Thoracic aorta (tissue), 2 donors: Measurements from ENCODE around the gene RNF144B. TPM values are rescaled to one million over a fixed set of nuclear protein-coding genes. Genes with fewer than 3 reads are reported as not detected.

Source experiments
- ATAC-seq: fragments of 150-250 bp; one replicate; pipeline ENCODE4 v1.8.0; 2017; ENCODE audit warnings: low read depth; ENCODE audit not compliant: insufficient number of reproducible peaks, low FRiP score
- DNase-seq: peaks from one replicate; pipeline ENCODE4 v3.0.0-alpha.2; 2020; ENCODE audit warnings: low spot score
- H3K27ac ChIP-seq, 2 donors: fragments of 200-600 bp; sonication (generic); 1 replicate in 1 of 2; 2 replicates in 1 of 2; pipeline ENCODE4 v1.5.1; 2016; ENCODE audit warnings: mild to moderate bottlenecking in 2 of 2, moderate library complexity in 2 of 2
- H3K27me3 ChIP-seq: fragments of 200-600 bp; sonication (generic); replicated peaks from 2 replicates; pipeline ENCODE4 v1.6.0; 2016; ENCODE audit warnings: mild to moderate bottlenecking; ENCODE audit not compliant: insufficient read depth
- H3K36me3 ChIP-seq: fragments of 200-600 bp; sonication (generic); one replicate; pipeline ENCODE4 v1.5.1; 2016
- H3K4me1 ChIP-seq, 2 donors: fragments of 200-600 bp; sonication (generic); 1 replicate in 1 of 2; 2 replicates in 1 of 2; pipeline versions ENCODE4 v1.5.1 to v1.6.0; 2016; ENCODE audit warnings: low read depth in 2 of 2, mild to moderate bottlenecking in 1 of 2; ENCODE audit not compliant: control insufficient read depth in 1 of 2
- H3K4me3 ChIP-seq: fragments of 200-600 bp; sonication (generic); 2 replicates; pipeline ENCODE4 v1.5.1; 2016; ENCODE audit warnings: mild to moderate bottlenecking
- H3K9me3 ChIP-seq: fragments of 200-600 bp; sonication (generic); 2 replicates; pipeline ENCODE4 v1.5.1; 2016
- total RNA-seq, 2 donors: library from RNA; depleted of rRNA; stranded (reverse); fragments of >200 nt; gene quantifications; one replicate each; pipeline versions ENCODE4 v1.1.0 to v1.2.3, GENCODE V29; 2016
- TF ChIP-seq, protein P1 (sequence below): fragments of 200-600 bp; sonication (generic); IDR thresholded peaks from one replicate; pipeline ENCODE4 v1.5.1; 2019; ENCODE audit warnings: antibody characterized with exemption

The RNF144B gene
- total RNA-seq, result 10 to 100 TPM; 15.8 to 24.3 TPM

DNA sequence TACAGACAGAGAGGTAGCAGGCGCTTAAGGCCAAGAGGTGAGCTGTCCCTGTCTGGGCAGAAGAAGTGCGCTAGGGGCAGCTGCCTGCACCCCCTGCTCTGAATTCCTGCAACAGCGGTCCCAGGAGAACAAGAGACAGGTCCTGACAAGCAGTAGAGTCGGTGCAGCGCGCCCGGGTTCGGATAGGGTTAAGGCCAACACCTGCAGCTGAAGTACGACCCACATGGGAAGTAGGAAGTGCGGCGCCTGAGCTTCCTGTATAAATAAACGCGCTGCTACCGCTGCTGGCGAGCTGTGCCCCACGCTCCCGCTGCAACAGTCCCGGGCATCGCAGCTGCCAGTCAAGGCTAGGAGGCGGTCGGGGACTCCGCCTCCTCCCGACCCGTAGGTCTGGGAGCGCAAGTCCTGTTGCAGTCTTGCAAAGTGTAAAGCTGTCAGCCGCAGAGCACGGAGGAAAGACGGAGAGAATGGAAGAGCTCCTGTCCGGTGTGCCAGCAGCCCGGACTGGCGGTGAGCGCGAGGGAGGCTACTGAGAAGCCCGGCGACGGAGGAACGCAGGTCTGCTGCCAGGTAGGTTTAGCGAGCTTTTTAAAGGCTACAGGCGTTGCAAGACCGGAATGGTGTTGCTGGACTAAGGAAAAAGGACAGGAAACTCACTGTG, at the start of gene RNF144B:
Gene RNF144B (plus strand): TSS at position 290 of the 661 bp plus-strand sequence. CDS start 12,185 bp downstream, outside the sequence.
- Histone ChIP-seq H3K4me3 (peak within 1 kb of the TSS; percentile 89), H3K36me3 (no peaks in the 10 kb centered on the region), H3K4me1 (peaks cover 29 to 51% of the 10 kb centered on the region in 2 donors), H3K9me3 (no peaks in the 10 kb centered on the region), H3K27ac (peak within 1 kb of the TSS; percentile 32 to 64), H3K27me3 (no peaks in the 10 kb centered on the region)
- no peak for ATAC-seq
- TF ChIP-seq, protein P1, sequence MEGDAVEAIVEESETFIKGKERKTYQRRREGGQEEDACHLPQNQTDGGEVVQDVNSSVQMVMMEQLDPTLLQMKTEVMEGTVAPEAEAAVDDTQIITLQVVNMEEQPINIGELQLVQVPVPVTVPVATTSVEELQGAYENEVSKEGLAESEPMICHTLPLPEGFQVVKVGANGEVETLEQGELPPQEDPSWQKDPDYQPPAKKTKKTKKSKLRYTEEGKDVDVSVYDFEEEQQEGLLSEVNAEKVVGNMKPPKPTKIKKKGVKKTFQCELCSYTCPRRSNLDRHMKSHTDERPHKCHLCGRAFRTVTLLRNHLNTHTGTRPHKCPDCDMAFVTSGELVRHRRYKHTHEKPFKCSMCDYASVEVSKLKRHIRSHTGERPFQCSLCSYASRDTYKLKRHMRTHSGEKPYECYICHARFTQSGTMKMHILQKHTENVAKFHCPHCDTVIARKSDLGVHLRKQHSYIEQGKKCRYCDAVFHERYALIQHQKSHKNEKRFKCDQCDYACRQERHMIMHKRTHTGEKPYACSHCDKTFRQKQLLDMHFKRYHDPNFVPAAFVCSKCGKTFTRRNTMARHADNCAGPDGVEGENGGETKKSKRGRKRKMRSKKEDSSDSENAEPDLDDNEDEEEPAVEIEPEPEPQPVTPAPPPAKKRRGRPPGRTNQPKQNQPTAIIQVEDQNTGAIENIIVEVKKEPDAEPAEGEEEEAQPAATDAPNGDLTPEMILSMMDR, result no peak
- peak; percentile 40 for DNase-seq

DNA sequence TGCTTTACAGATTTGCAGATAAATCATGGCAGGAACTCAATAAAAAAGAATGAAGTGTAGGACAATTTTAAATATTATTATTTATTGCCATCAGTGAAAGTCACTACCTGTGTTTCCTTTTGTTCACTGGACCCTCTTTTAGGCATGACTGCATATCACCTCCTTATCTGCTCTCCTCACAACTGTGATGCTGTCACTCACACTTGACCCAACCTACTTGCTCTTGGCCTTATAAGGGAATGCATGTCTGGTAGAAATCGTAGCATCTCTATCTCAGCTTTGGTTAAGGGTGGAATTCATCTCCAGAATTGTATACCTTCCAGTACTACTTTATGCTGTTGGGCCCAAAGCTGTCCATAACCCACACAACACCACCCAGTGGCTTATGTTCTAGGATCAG, 47.6 kb upstream of the RNF144B start:
- TF ChIP-seq, protein P1, result no peak
- H3K9me3 ChIP-seq, result no peaks in the 10 kb centered on the region
- ATAC-seq (no peak), DNase-seq (no peak)
- H3K4me1 ChIP-seq, result peaks cover 0 to 7% of the 10 kb centered on the region in 2 donors
- H3K27me3 ChIP-seq, result no peaks in the 10 kb centered on the region
- no peak overlapping the region for H3K4me3 ChIP-seq
- H3K27ac ChIP-seq, result no peak overlapping the region
- H3K36me3 ChIP-seq, result no peaks in the 10 kb centered on the region

DNA sequence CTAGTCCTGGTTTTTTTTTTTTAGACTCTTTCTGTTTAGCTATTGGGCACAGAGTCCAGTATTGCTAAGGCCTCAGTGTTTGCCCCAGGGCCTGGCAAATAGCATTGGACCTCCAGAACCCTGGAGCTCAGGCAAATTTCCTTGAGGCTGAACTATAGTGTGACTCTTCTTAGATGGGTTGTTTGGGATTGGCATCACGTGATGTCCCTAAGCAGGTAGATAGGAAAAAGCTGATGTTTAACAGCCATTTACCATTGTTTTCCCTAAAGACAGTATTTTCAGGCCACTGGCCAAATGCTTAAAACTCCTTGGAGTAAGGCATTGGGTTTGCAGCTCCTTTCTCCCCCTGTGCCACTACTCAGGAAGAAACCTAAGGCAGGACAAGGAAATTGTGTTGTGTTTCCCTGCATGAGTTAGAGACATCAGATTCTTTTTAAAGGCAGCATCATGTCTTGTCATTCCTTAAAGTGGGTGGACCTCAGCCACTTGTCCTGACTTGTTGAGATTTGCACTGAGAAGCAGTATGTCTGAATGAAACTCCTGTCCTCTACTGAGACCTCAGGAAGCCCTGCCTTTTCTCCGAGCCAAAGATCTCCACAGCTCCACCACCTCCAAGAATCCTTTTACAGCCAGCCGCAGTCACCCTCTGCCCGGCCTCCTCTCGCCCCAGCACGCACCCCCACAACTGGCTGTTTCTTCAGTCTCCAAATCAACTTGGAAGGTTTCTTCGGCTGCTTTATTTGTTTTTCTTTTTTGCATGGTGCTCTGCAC, 46.2 kb upstream of the RNF144B start:
- H3K9me3 ChIP-seq, result no peaks in the 10 kb centered on the region
- no peaks in the 10 kb centered on the region for H3K36me3 ChIP-seq
- H3K27ac ChIP-seq, result no peak overlapping the region
- DNase-seq (no peak), ATAC-seq (no peak)
- H3K4me3 ChIP-seq, result no peak overlapping the region
- H3K4me1 ChIP-seq, result peaks cover 0 to 7% of the 10 kb centered on the region in 2 donors
- TF ChIP-seq, protein P1, result no peak
- H3K27me3 ChIP-seq, result no peaks in the 10 kb centered on the region

DNA sequence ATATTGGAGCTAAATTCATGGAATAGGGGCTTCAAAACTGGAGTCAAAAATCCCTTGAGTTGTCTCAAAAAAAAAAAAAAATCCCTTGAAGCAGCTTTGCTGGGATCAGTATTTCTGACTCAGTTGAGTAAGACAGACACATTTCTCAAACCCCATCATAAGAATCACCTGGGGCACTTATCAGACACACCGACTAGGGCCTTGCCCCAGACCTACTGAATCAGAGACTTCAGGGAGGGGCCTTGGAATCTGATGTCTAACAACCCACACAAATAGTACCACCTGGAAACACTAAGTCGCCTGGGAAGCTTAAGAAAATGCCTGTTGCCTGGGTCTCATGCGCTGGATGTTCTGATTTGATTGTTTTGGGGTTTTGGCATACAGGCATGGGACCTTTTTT, 44.9 kb upstream of the RNF144B start:
- Histone ChIP-seq H3K27ac (no peak overlapping the region), H3K36me3 (no peaks in the 10 kb centered on the region), H3K4me3 (no peak overlapping the region), H3K4me1 (peaks cover 0 to 15% of the 10 kb centered on the region in 2 donors), H3K27me3 (no peaks in the 10 kb centered on the region), H3K9me3 (no peaks in the 10 kb centered on the region)
- no peak for ATAC-seq
- TF ChIP-seq, protein P1, result no peak
- DNase-seq, result no peak

DNA sequence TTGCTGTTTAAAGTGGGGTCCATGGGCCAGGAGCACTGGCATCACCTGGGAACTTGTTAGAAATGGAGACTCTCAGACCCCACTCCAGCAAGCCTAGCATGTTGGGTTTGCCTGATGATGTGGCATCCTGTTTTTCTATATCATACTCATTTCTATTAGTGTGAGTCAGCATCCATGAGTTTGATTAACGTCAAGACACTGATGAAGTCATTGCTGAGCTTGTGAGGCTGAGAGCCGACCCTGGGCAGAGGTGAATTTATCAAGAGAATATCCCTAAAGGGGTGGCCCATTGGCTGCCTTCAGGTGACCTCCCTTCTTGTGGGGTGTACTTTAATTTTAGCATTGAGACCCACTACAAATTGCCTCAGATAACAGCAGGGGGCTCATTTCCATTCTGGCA, 43.4 kb upstream of the RNF144B start:
- ATAC-seq (no peak), DNase-seq (no peak)
- Histone ChIP-seq H3K4me3 (no peak overlapping the region), H3K36me3 (no peaks in the 10 kb centered on the region), H3K27ac (no peak overlapping the region), H3K27me3 (no peaks in the 10 kb centered on the region), H3K9me3 (no peaks in the 10 kb centered on the region), H3K4me1 (peaks cover 0 to 17% of the 10 kb centered on the region in 2 donors)
- TF ChIP-seq, protein P1, result no peak
